GM18867 (cell line): Measurements from ENCODE around the gene NXT1.
"Not testable (repeated sequence)": the region's sequence is repeated elsewhere in the genome, so short reads cannot be mapped to it uniquely, and the experiment has no call there.

Source experiments
- ATAC-seq: cut with Tn5 transposase; IDR thresholded peaks from one replicate; pipeline ENCODE4 v1.9.1; 2021; ENCODE audit warnings: mild to moderate bottlenecking, moderate library complexity; ENCODE audit not compliant: unreplicated experiment

Gene NXT1

GRCh38 chr20:23350196-23350903 is at the start of gene NXT1:
Gene NXT1 (plus strand): TSS chr20:23350791. CDS start chr20:23354042, 3,251 bp downstream.
- ATAC-seq: peak; percentile 84

DNA sequence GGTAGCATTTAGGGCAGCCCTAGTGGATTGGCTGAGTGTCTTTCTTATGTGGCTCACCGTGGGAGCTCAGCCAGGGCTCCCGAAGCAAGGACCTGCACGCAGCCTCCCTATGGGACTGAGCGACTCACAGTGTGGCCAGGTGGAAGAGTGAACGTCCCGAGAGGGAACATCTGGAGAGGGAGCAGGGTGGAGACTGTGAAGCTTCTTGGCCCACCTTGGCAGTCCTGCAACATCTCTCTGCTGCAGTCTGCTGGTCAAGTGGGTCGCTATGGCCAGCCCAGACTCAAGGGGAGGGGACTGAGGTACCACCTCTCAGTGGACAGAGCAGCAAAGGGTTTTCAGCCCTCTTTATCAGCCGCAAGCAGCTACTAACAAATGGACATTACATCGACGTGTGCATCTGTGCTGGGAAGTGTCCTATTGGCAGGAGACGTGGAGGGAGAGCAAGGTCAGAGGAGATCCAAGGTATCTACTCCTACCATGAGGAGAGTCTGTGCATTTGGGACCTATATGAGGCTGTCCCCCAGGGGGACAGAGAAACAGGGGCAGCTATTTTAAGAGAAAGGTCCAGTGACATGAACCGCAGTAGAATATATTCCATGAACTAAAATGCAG is 49.0 kb upstream of the NXT1 start:
- no peak for ATAC-seq

- ATAC-seq: no peak
Observed at GRCh38 chr20:23302386-23302785, 48.2 kb upstream of the NXT1 start.

- ATAC-seq: no peak
Observed at GRCh38 chr20:23302801-23303200, 47.8 kb upstream of the NXT1 start.

- no peak for ATAC-seq
Observed at GRCh38 chr20:23303325-23304102, 47.1 kb upstream of the NXT1 start.

GRCh38 chr20:23304616-23305015 is 46.0 kb upstream of the NXT1 start:
- no peak for ATAC-seq

- ATAC-seq: no peak
Observed at GRCh38 chr20:23305098-23305497, 45.5 kb upstream of the NXT1 start.

- ATAC-seq: not testable (repeated sequence)
Observed at GRCh38 chr20:23307393-23307792, 43.2 kb upstream of the NXT1 start.

DNA sequence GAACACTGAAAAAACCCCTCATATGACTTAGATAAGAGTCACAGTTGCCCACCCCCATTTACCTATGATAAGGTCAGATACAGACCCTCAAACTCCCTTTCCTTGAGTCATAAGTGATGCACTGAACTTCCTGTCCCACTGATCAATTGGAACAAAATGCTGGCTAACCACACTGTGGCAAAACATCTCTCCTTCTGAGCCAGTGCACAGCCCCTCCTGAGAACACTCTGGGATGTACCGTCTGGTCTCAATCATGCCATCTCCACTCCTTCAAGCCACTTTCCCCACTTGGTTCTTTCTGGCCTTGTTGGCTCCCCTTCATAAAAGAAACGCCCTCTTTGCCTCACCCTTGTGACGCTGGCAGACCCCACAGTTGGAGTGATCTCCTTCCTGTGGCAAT is 42.6 kb upstream of the NXT1 start:
- ATAC-seq: no peak

DNA sequence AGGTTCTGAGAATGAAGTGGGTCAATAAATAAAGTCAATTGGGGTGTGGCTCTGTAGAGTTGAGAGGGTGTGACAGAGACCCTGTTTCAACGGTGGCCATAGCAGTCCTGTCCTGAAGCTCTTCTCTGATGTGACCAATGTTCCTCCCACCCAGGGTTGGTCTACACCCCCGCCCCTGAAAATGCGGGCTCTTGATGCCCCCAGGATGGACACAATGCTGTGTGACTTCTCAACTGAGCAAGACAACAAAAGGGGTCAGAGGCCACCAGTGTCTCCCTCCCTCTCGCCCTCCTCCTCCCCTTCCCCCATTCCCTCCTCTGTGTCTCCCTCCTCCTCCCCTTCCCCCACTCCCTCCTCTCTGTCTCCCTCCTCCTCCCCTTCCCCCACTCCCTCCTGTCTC is 41.7 kb upstream of the NXT1 start:
- ATAC-seq: no peak

DNA sequence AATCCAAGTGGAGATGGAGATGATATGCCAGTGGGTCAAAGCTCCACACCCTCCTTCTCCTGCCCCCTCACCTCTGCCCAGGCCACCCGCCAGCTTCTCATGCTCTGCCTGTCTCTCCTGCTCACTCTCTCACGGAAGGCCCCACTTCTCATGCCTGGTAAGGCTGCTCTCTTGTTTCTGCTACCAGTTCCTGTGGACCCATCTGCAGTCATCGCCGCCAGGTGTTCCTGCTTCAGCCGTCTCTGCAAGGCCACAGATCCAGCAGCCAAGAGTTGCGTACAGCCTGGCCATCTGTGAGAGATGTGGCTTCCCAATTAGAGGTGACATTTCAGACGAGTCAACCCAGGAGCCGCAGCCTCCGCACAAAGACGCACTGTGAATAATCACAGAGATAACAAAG is 40.8 kb upstream of the NXT1 start:
- no peak for ATAC-seq

GRCh38 chr20:23311947-23312506 is 38.6 kb upstream of the NXT1 start:
- no peak for ATAC-seq

DNA sequence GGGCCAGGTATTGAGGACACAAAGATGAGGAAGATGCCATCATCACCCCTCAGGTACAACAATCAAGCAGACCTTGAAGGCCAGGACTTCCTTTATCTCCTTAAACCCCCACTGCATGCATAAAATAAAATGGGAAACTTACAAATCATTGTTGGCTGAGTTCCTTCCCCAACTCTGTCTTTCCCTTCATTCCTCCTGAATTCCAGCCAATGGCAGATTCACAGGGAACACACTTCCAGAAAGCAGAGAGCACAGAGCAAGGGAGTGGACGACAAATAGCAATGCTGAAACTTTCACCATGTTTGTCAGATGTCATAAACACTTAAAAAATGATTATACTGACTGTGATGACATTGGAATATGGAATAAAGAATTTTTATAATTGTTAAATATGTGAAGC is 37.3 kb upstream of the NXT1 start:
- ATAC-seq: no peak

- no peak for ATAC-seq
Observed at GRCh38 chr20:23314699-23315098, 35.9 kb upstream of the NXT1 start.

DNA sequence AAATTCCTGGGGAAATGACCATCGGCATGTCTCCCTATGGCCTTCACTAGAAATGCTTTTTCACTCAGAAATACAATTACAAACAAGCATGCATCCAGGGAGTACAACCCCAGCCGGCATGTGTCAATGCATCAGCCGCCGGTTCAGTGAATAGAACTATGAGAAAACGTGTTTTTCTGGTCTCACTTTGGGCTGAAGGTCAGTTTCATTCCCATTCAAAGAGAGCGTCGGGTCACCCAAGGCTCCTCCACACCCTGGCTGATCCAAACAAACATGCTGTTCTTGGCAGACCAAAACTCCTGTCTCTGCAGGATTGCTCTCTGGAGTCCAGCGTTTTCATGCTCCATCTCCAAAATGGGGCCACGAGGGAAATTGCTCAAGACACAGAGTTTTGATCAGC is 35.5 kb upstream of the NXT1 start:
- no peak for ATAC-seq

DNA sequence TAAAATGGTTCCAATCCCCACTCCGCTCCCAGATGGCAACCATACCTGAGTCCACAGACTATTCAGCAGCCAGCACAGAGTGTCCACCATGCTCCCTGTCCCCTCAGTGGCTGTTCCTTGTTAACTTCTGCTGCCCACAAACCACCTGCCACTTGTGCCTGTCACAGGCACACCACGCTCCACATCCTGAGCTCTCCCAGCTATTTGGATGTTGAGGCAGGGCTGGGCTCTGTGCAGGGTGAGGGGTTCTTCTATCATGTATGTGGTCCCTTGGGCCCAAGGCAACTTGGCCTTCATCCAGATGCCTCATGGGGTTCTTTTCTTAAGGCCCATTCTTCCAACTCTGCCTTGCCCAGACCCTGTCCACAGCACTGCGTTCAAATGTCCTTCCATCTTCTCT is 34.0 kb upstream of the NXT1 start:
- no peak for ATAC-seq

- ATAC-seq: no peak
Observed at GRCh38 chr20:23317081-23317480, 33.5 kb upstream of the NXT1 start.

- ATAC-seq: no peak
Observed at GRCh38 chr20:23318347-23318746, 32.2 kb upstream of the NXT1 start.

GRCh38 chr20:23320317-23320716 is 30.3 kb upstream of the NXT1 start:
- no peak for ATAC-seq

GRCh38 chr20:23325107-23325506 is 25.5 kb upstream of the NXT1 start:
- no peak for ATAC-seq

DNA sequence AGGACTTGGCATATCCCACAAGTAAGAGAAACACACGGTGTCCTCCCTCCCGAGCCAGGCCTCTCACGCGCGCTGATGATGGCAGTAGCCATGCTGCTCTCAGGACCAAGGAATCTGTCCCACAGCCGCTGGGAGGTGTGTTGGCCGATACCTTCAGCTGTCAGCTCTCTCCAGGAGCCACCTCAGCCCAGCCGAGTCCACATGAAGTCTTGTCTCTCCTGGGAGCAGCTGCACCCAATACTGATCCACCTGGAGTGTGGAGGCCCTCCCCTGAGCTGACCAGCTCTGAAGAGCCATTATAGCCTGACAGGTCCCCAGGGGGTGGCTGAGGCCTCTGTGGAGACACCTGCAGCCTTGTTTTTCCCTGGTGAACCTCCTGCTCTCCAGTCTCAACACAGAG is 23.8 kb upstream of the NXT1 start:
- ATAC-seq: no peak
